ENCODE measurements around the gene GINS1.

The GINS1 gene

DNA sequence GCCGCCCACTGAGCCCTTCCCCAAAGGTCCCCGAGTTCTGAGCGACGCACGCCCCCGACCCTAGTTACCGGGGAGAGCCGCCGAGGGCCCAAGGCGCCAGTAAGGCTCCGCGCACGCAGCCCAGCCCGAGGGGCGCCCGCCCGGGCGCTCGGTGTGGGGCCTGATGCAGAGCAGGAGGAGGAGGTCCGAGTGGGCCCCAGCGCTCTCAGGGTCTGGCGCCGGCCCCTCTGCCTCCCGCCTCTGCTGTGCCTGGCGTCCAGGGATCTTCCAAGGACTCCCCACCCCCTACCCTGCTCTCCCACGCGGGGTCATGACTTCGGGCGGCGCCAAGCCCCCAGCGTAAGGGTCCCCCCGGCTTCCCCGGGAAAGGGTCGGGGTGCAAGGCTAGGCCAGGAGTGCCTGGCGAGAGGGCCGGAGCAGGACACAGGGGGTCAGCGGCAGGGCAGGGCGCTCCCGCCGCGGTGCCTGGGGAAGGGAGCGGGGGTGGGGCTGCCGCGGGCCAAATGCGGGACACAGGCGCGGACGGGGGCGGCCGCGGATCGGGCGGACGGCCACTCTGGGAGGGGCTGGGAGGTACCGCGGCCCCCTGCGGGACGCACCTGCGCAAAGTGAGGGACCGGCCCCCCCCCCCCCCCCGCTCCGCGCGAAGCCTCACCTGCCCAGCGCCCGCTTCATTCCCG, 17.5 kb upstream of the GINS1 start:
- Histone ChIP-seq H3K79me2 (ENCODE audit: insufficient read depth, low read length) (peaks cover 55% of the 10 kb centered on the region), H3K4me3 (ENCODE audit: low read depth in 1 of 2, low read length in 2 of 2) (peak overlapping the region; percentile 81 to 83), H3K27me3 (ENCODE audit: insufficient read depth, low read length, poor library complexity) (no peaks in the 10 kb centered on the region), H3K9ac (ENCODE audit: low read depth, low read length) (peak overlapping the region; percentile 92), H3K9me3 (ENCODE audit: insufficient read depth, low read length, severe bottlenecking) (no peaks in the 10 kb centered on the region), H4K20me1 (ENCODE audit: insufficient read depth, low read length) (peaks cover 13% of the 10 kb centered on the region; the same call in 1 of the 2 replicates), H3K27ac (ENCODE audit: low read length) (peak overlapping the region; percentile 86), H3K4me1 (ENCODE audit: insufficient read depth, low read length) (peaks cover 37% of the 10 kb centered on the region), H3K4me2 (ENCODE audit: insufficient read depth, low read length) (peak overlapping the region; percentile 89), H3K36me3 (ENCODE audit: insufficient read depth, low read length) (peaks cover 13% of the 10 kb centered on the region), H2AFZ (ENCODE audit: low read depth, low read length) (peak overlapping the region; percentile 93)
- TF ChIP-seq CTCF (IDR thresholded peaks at IDR 0.05; ENCODE audit: borderline replicate concordance, extremely low read depth, low read length, poor library complexity, severe bottlenecking) (no peak), EZH2 (IDR thresholded peaks at IDR 0.05; ENCODE audit: borderline replicate concordance, low read depth, low read length, severe bottlenecking) (no peak)
- DNase-seq (peak; percentile 49), ATAC-seq (ENCODE audit: insufficient read depth, low read depth) (peak; percentile 24)

DNA sequence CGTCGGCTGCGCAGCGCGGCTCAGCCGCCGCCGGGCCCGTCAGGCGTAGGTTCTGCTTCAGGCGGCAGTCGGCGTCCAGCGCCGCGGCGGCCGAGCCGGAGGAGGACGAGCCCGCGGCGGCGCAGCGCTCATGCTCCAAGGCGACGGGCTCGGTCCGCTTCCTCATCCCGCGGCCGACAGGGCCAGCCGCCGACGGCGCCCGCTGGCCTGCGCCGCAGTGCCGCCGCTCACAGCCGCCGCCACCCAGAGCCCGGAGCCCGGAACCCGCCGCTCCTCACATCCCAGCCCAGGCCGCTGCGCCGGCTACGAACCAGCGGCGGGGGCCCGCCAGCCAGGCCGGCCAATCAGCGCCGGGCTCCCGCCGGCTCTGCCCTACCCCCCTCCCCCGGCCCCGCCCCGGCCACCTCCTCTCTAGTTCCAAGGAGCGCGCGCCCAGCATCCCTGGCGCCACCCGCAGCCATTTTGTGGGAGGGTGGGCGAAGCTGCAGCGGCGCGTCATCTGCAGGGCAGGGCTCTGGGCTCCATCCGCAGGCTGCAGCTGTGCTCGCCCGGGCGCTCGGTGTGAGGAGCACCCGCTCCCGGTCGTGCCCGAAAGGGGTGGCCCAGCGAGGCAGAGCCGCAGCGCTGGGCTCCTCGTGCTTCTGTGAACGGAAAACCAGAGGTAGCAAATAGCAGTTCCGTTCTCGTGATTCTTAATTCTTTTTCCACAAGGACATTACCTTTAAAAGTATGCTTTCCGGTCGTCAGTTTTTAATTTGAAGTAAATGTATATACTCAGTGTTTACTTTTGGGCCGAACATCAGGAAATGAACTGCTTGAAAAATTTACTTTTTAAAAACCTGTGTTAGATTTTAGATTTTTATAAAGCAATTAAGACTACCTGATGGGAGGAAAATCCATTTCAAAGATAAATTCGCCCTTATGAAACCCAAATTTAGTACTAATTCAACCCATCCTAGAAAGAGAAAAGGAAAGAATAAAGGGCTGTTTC, 16.6 kb upstream of the GINS1 start, which contains the start of gene ABHD12:
Gene ABHD12, minus strand, starts transcription at position 298 of the 991 bp plus-strand sequence. Its CDS starts 132 bp downstream, at position 166.
- Histone ChIP-seq H3K9me3 (ENCODE audit: insufficient read depth, low read length, severe bottlenecking) (no peaks in the 10 kb centered on the region), H2AFZ (ENCODE audit: low read depth, low read length) (peak within 1 kb of the TSS; percentile 93), H3K79me2 (ENCODE audit: insufficient read depth, low read length) (peaks cover 47% of the 10 kb centered on the region), H3K4me3 (ENCODE audit: low read depth in 1 of 2, low read length in 2 of 2) (peak within 1 kb of the TSS; percentile 81 to 83), H3K27me3 (ENCODE audit: insufficient read depth, low read length, poor library complexity) (no peaks in the 10 kb centered on the region), H3K27ac (ENCODE audit: low read length) (peak within 1 kb of the TSS; percentile 93), H4K20me1 (ENCODE audit: insufficient read depth, low read length) (peaks cover 13% of the 10 kb centered on the region; the same call in 1 of the 2 replicates), H3K4me1 (ENCODE audit: insufficient read depth, low read length) (peaks cover 37% of the 10 kb centered on the region), H3K36me3 (ENCODE audit: insufficient read depth, low read length) (peaks cover 13% of the 10 kb centered on the region), H3K9ac (ENCODE audit: low read depth, low read length) (peak within 1 kb of the TSS; percentile 92), H3K4me2 (ENCODE audit: insufficient read depth, low read length) (peak within 1 kb of the TSS; percentile 89)
- ATAC-seq (ENCODE audit: insufficient read depth, low read depth) (peak; percentile 92), DNase-seq (peak; percentile 98)
- TF ChIP-seq EZH2 (IDR thresholded peaks at IDR 0.05; ENCODE audit: borderline replicate concordance, low read depth, low read length, severe bottlenecking) (no peak), CTCF (IDR thresholded peaks at IDR 0.05; ENCODE audit: borderline replicate concordance, extremely low read depth, low read length, poor library complexity, severe bottlenecking) (no peak)

- H3K9me3 ChIP-seq (ENCODE audit: insufficient read depth, low read length, severe bottlenecking) = no peaks in the 10 kb centered on the region
- H3K36me3 ChIP-seq (ENCODE audit: insufficient read depth, low read length) = no peaks in the 10 kb centered on the region; the same call in 1 of the 2 replicates
- no peak overlapping the region for H3K9ac ChIP-seq (ENCODE audit: low read depth, low read length)
- no peak overlapping the region for H3K4me2 ChIP-seq (ENCODE audit: insufficient read depth, low read length)
- H3K27me3 ChIP-seq (ENCODE audit: insufficient read depth, low read length, poor library complexity) = no peaks in the 10 kb centered on the region
- ATAC-seq (ENCODE audit: insufficient read depth, low read depth) (no peak), DNase-seq (peak; percentile 57)
- peaks cover 13% of the 10 kb centered on the region for H3K79me2 ChIP-seq (ENCODE audit: insufficient read depth, low read length)
- TF ChIP-seq EZH2 (IDR thresholded peaks at IDR 0.05; ENCODE audit: borderline replicate concordance, low read depth, low read length, severe bottlenecking) (no peak), CTCF (IDR thresholded peaks at IDR 0.05; ENCODE audit: borderline replicate concordance, extremely low read depth, low read length, poor library complexity, severe bottlenecking) (no peak)
- no peak overlapping the region for H3K4me3 ChIP-seq (ENCODE audit: low read depth in 1 of 2, low read length in 2 of 2)
- H3K4me1 ChIP-seq (ENCODE audit: insufficient read depth, low read length) = peaks cover 19% of the 10 kb centered on the region
- no peak overlapping the region for H3K27ac ChIP-seq (ENCODE audit: low read length)
- peaks cover 4% of the 10 kb centered on the region; the same call in 1 of the 2 replicates for H4K20me1 ChIP-seq (ENCODE audit: insufficient read depth, low read length)
- H2AFZ ChIP-seq (ENCODE audit: low read depth, low read length) = peak overlapping the region; percentile 22; the same call in 1 of the 2 replicates
Observed at GRCh38 chr20:25394276-25394675, 13.2 kb upstream of the GINS1 start.

Measured in DND-41 (cell line).